GM18868 (cell line): ENCODE measurements around the gene DHFR.

Experiments
- ATAC-seq: cut with Tn5 transposase; IDR thresholded peaks from one replicate; pipeline ENCODE4 v1.9.1; 2021; ENCODE audit warnings: mild to moderate bottlenecking, moderate library complexity; ENCODE audit not compliant: unreplicated experiment

The DHFR gene

GRCh38 chr5:80655231-80655774 is 520 bp upstream of the DHFR start:
- ATAC-seq, result no peak

- no peak for ATAC-seq
Measured at GRCh38 chr5:80654054-80654390, 761 bp downstream of the DHFR start.

- no peak for ATAC-seq
Measured at GRCh38 chr5:80653502-80653901, 1.3 kb downstream of the DHFR start.

GRCh38 chr5:80646926-80647325 is 7.9 kb downstream of the DHFR start:
- no peak for ATAC-seq

GRCh38 chr5:80644900-80645299 is 9.9 kb downstream of the DHFR start:
- no peak for ATAC-seq

GRCh38 chr5:80641353-80641752 is 13.4 kb downstream of the DHFR start:
- no peak for ATAC-seq

GRCh38 chr5:80634193-80634592 is 20.6 kb downstream of the DHFR start:
- no peak for ATAC-seq

GRCh38 chr5:80632700-80633099 is 22.1 kb downstream of the DHFR start:
- ATAC-seq, result no peak

GRCh38 chr5:80631278-80632259 is 23.2 kb downstream of the DHFR start:
- no peak for ATAC-seq

- no peak for ATAC-seq
Measured at GRCh38 chr5:80629281-80629680, 25.5 kb downstream of the DHFR start.

- ATAC-seq, result no peak
Measured at GRCh38 chr5:80625230-80625629, 29.6 kb downstream of the DHFR start.

- no peak for ATAC-seq
Measured at GRCh38 chr5:80623999-80624398, 30.8 kb downstream of the DHFR start.

- ATAC-seq, result no peak
Measured at GRCh38 chr5:80622756-80623155, 32.0 kb downstream of the DHFR start.

- ATAC-seq, result no peak
Measured at GRCh38 chr5:80620211-80620610, 34.6 kb downstream of the DHFR start.

GRCh38 chr5:80619086-80619485 is 35.7 kb downstream of the DHFR start:
- ATAC-seq, result no peak

- ATAC-seq, result no peak
Measured at GRCh38 chr5:80618438-80618837, 36.3 kb downstream of the DHFR start.

- no peak for ATAC-seq
Measured at GRCh38 chr5:80615266-80615914, 39.4 kb downstream of the DHFR start.

GRCh38 chr5:80609692-80610091 is 45.1 kb downstream of the DHFR start:
- ATAC-seq, result no peak

GRCh38 chr5:80608731-80609130 is 46.1 kb downstream of the DHFR start:
- no peak for ATAC-seq

GRCh38 chr5:80607832-80608231 is 47.0 kb downstream of the DHFR start:
- ATAC-seq, result peak; percentile 76

- no peak for ATAC-seq
Measured at GRCh38 chr5:80607343-80607742, 47.4 kb downstream of the DHFR start.
